ENCODE measurements around the gene ZNF462.

The ZNF462 gene

DNA sequence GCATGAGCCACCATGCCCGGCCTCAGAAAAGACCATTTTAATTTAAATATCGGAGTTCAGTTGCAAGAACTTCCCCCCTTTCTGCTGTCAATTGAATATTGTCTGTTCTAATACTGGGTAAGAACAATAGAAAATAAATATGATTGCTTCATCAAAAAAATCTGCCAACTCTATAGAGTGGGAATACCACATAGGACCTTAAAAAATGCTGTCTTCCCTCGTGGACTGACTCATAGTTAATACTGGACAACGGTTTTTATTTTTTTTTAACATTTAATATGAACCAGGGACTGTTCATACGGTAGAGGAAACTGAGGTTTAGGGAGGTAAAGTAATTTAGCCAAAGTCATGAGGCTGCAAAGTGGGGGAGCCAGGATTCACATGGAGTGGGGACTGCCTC is 9.7 kb downstream of the ZNF462 start:
- H3K27ac Mint-ChIP-seq, result no peak overlapping the region
- no peaks in the 10 kb centered on the region for H3K27me3 Mint-ChIP-seq
- no peak overlapping the region for H3K4me3 Mint-ChIP-seq
- peaks cover 2% of the 10 kb centered on the region for H3K9me3 Mint-ChIP-seq
- H3K4me1 Mint-ChIP-seq (ENCODE audit: low read depth), result no peaks in the 10 kb centered on the region
- H3K36me3 Mint-ChIP-seq (ENCODE audit: low read depth), result no peaks in the 10 kb centered on the region
- no peak for DNase-seq

DNA sequence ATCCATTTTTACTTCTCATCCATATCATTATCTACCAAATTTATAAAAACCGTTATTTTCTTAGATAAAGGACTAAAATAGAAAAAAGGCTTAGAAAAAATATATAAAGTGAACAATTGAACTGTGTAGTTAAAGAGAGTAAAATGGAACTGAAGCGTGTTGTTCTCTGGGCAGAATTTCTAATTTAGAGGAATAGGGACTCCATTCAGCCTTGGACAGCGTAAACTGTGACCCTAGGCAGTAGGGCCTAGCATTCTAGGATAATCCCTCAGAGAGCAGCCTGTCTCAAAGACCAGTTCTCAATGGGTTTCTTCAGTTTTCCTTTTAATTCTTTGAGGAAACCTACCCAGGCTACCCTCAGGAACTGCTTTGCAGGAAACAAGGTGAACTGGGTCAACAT is 11.1 kb downstream of the ZNF462 start:
- H3K4me3 Mint-ChIP-seq, result no peak overlapping the region
- no peak for DNase-seq
- no peaks in the 10 kb centered on the region for H3K27me3 Mint-ChIP-seq
- no peaks in the 10 kb centered on the region for H3K9me3 Mint-ChIP-seq
- no peak overlapping the region for H3K27ac Mint-ChIP-seq
- H3K36me3 Mint-ChIP-seq (ENCODE audit: low read depth), result no peaks in the 10 kb centered on the region
- no peaks in the 10 kb centered on the region for H3K4me1 Mint-ChIP-seq (ENCODE audit: low read depth)

DNA sequence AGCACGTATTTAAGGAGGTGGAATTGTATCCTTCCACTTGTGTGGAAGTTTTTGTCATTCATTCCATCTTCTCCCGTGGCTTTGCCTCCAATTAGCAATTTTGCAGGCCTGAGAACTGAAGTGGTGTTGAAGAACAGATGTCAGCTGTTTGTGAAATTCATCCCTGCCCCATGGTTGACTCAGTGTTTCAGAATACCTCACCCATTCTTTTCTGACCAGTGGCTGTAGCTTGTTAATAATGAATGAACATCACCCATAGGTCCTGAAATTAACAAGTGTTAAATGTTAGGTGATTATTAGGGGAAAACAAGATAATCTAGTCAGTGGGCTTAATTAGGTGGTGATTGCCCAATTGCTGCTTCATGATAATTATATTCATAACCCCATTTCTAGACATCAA is 11.7 kb downstream of the ZNF462 start:
- Mint-ChIP-seq H3K27me3 (no peaks in the 10 kb centered on the region), H3K36me3 (ENCODE audit: low read depth) (no peaks in the 10 kb centered on the region), H3K27ac (no peak overlapping the region), H3K9me3 (no peaks in the 10 kb centered on the region), H3K4me1 (ENCODE audit: low read depth) (no peaks in the 10 kb centered on the region), H3K4me3 (no peak overlapping the region)
- no peak for DNase-seq

DNA sequence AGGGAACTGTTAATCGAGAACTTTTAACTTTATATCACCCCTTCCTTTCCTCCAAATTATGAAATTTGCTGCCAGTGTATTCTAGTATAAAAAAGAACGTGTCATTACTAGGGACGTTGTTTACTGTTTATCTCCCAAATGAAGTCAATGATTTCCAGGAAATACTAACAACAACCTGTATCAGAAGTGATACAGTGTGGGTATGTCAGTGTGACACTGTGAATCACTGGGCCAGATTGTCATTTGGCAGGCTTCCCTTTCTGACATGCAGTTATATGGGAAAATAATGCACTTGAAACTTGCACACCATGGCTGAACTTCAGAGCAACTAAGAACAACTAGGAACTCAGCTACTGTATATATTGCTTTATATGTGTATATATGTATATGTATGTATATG is 12.6 kb downstream of the ZNF462 start:
- no peak for DNase-seq
- H3K4me1 Mint-ChIP-seq (ENCODE audit: low read depth), result no peaks in the 10 kb centered on the region
- no peaks in the 10 kb centered on the region for H3K27me3 Mint-ChIP-seq
- no peak overlapping the region for H3K27ac Mint-ChIP-seq
- H3K36me3 Mint-ChIP-seq (ENCODE audit: low read depth), result no peaks in the 10 kb centered on the region
- H3K9me3 Mint-ChIP-seq, result no peaks in the 10 kb centered on the region
- H3K4me3 Mint-ChIP-seq, result no peak overlapping the region

DNA sequence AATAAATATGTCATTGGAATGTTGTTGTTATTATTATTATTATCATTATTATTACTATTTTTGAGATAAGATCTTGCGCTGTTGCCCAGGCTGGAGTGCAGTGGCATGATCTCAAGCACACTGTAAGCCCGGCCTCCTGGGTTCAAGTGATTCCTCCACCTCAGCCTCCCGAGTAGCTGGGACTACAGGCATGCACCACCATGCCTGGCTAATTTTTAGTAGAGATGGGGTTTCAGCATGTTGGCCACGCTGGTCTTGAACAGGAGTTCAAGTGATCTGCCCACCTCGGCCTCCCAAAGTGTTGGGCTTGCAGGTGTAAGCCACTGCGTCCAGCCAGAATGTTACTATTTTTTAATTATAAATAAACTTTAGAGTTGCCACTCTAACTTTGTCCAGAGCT is 14.4 kb downstream of the ZNF462 start:
- no peak overlapping the region for H3K27ac Mint-ChIP-seq
- H3K36me3 Mint-ChIP-seq (ENCODE audit: low read depth), result no peaks in the 10 kb centered on the region
- no peaks in the 10 kb centered on the region for H3K9me3 Mint-ChIP-seq
- no peaks in the 10 kb centered on the region for H3K27me3 Mint-ChIP-seq
- no peak for DNase-seq
- no peak overlapping the region for H3K4me3 Mint-ChIP-seq
- no peaks in the 10 kb centered on the region for H3K4me1 Mint-ChIP-seq (ENCODE audit: low read depth)

DNA sequence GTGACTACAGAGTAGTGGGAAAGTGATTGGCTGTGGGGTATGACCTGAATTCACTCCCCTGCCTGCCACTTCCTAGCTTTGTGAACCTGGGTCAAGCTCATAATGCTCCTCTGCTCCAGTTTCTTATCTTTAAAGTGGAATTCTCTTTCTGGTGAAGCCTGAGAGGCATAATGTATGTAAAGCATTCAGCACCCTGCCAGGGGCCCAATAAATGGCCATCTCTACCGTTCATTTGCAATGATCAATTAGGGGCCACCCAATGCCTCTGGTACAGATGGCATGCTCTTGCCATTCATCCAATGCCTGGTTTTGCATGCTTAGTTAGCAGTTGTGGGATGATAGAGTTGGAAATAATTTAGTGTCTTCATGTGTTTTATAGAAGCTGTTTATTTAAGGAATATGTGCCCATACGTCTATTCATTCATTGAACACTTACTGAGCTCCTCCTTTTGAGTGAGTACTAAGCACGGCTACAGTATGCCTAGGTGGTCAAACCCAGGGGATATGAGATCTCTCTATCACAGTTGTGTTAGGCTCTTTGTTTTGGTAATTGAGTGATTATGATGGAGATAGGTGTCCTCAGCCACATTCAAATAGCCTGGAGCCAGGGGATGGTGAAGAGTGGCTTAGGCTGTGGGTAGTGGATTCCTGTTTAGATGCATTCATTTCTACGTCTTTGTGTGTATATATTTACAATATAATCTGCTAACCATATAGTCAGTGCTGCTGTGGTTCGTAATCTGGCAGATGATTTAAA is 15.3 kb downstream of the ZNF462 start:
- no peaks in the 10 kb centered on the region for H3K4me1 Mint-ChIP-seq (ENCODE audit: low read depth)
- H3K4me3 Mint-ChIP-seq, result no peak overlapping the region
- H3K27ac Mint-ChIP-seq, result no peak overlapping the region
- no peaks in the 10 kb centered on the region for H3K36me3 Mint-ChIP-seq (ENCODE audit: low read depth)
- no peaks in the 10 kb centered on the region for H3K27me3 Mint-ChIP-seq
- no peaks in the 10 kb centered on the region for H3K9me3 Mint-ChIP-seq
- DNase-seq, result no peak

DNA sequence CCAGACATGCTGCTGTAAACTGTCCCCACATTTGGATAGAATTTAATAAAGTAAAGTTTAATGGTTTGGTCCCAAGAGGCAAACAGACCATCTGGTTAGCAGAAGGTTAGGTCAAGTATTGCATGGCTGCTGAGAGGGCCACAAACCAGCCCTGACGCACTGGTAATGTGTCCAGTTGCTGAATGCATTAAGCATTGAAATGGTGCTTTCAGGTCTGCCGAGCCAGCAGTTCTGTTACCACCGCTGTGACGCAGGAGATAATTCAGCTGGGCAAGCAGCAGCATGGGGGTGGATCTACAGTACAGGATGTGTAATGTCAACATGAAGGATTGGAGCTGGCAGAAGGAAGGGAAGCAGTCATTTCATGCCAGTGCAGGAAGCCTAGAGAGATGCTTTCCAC is 16.0 kb downstream of the ZNF462 start:
- H3K36me3 Mint-ChIP-seq (ENCODE audit: low read depth), result no peaks in the 10 kb centered on the region
- no peaks in the 10 kb centered on the region for H3K4me1 Mint-ChIP-seq (ENCODE audit: low read depth)
- no peak overlapping the region for H3K27ac Mint-ChIP-seq
- H3K9me3 Mint-ChIP-seq, result no peaks in the 10 kb centered on the region
- no peak overlapping the region for H3K4me3 Mint-ChIP-seq
- no peaks in the 10 kb centered on the region for H3K27me3 Mint-ChIP-seq
- DNase-seq, result no peak

DNA sequence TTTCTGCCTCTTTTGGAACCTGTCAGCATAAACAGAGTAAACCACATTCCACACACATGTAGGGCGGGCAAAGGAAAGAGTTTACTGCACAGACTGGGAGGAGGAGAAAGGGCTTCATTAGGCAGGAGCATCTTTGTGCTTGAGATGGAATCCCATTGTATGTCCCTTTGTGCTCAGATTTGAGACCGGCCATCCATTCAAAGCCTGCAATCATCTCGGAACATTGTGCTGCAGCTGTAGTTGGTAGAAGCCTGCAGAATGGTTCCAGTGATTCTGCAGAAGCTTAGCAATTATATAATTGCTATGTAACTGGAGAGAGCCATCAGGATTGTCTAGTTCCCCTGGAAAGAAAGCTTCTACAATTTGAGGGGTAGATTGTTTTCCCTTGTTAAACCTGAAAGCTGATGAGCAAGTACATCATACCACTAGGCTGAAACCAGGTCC is 16.5 kb downstream of the ZNF462 start:
- Mint-ChIP-seq H3K27ac (no peak overlapping the region), H3K4me1 (ENCODE audit: low read depth) (no peaks in the 10 kb centered on the region), H3K9me3 (no peaks in the 10 kb centered on the region), H3K27me3 (no peaks in the 10 kb centered on the region), H3K4me3 (no peak overlapping the region), H3K36me3 (ENCODE audit: low read depth) (no peaks in the 10 kb centered on the region)
- no peak for DNase-seq

DNA sequence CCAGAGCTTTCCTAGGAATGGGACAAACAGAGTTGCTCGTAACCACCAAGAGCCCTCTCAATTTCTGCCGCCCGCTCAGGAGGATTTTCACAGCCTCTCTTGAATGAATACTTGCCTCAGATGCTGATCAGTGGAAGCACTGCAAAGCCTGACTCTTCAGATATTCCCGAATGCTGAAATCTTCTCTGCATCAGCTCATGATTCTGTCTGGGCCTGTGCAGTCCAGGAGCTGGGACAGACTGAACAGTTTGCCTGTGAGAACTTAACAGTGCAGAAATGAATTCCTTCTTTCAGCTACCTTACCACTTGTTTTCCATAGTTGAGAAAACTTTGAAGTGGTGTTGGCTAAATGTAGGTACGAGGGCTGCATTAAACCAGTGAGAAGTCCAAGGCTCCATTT is 17.1 kb downstream of the ZNF462 start:
- no peak for DNase-seq
- Mint-ChIP-seq H3K4me1 (ENCODE audit: low read depth) (no peaks in the 10 kb centered on the region), H3K27ac (no peak overlapping the region), H3K9me3 (no peaks in the 10 kb centered on the region), H3K4me3 (no peak overlapping the region), H3K36me3 (ENCODE audit: low read depth) (no peaks in the 10 kb centered on the region), H3K27me3 (no peaks in the 10 kb centered on the region)

DNA sequence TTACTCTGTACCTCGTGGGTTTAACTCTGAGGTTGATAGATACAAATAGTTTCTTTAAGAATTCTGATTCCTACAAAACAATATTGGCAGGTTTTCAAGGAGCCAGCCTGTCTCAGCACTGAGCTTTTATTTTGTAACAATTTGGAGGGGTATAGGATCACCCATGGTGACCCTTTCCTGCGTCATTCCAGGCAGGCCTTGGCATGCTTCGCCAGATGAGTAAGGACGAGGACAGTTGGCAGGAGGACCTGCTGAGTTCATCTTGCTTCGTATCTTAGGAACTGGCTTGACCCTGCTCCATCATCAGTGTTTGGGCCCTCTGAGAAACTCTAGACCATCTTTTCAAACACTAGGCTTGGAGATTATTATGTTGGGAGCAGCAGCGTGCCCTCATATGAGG is 17.9 kb downstream of the ZNF462 start:
- H3K9me3 Mint-ChIP-seq, result no peaks in the 10 kb centered on the region
- H3K4me3 Mint-ChIP-seq, result no peak overlapping the region
- no peak for DNase-seq
- no peaks in the 10 kb centered on the region for H3K27me3 Mint-ChIP-seq
- no peaks in the 10 kb centered on the region for H3K4me1 Mint-ChIP-seq (ENCODE audit: low read depth)
- no peaks in the 10 kb centered on the region for H3K36me3 Mint-ChIP-seq (ENCODE audit: low read depth)
- H3K27ac Mint-ChIP-seq, result no peak overlapping the region

DNA sequence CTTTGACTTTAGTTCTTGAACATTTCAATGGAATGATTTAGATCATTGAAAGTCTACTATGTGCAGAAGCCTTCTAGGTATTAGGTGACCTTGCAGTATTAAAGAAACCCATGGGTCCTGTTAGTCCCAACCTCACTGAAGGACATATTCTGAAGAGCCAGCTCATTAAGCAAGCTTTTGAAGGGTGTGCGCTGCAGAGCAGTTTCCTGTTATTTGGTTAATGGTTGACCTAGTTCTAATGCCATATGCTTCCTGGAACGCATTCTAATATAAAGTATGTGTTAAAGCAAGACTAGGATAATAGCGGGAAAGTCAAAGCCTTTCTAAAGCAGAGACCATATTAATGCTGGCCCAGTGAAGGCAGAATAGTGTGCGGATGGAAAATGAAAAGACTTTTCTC is 20.1 kb downstream of the ZNF462 start:
- H3K4me3 Mint-ChIP-seq, result no peak overlapping the region

DNA sequence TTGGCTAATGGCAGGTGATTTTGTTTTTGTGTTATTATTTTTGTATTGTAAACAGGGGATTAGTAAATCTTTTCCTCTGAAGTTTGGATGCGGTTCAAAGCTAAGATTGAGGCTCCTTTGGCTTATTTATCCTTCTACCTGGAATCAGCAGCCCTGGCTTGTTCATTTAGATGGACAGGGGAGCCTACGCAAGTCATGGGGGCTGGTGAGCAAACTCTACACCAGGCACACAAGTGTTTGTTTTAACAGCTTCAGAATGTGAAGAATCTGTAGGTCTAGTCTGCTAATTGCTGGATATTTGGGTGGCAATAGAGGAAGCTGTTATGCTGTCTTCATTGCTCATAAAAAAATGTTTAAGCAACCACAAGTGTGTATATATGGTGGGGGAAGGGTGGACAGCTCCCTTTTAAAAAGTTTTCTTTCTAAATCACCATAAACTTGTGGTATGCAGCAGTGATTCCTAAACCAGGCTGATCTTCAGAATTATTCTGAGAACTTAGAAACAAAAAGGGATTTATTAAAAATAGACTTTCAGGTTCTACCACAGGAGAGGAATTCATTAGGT is 20.7 kb downstream of the ZNF462 start:
- no peaks in the 10 kb centered on the region for H3K27me3 Mint-ChIP-seq
- H3K4me1 Mint-ChIP-seq (ENCODE audit: low read depth), result no peaks in the 10 kb centered on the region
- H3K27ac Mint-ChIP-seq, result no peak overlapping the region
- no peak for DNase-seq
- H3K36me3 Mint-ChIP-seq (ENCODE audit: low read depth), result no peaks in the 10 kb centered on the region
- no peak overlapping the region for H3K4me3 Mint-ChIP-seq
- no peaks in the 10 kb centered on the region for H3K9me3 Mint-ChIP-seq

More for the DNA sequence above, 20.1 kb downstream of the ZNF462 start:
- no peak overlapping the region for H3K27ac Mint-ChIP-seq
- no peaks in the 10 kb centered on the region for H3K27me3 Mint-ChIP-seq
- DNase-seq, result no peak
- no peaks in the 10 kb centered on the region for H3K36me3 Mint-ChIP-seq (ENCODE audit: low read depth)
- H3K4me1 Mint-ChIP-seq (ENCODE audit: low read depth), result no peaks in the 10 kb centered on the region
- H3K9me3 Mint-ChIP-seq, result no peaks in the 10 kb centered on the region

DNA sequence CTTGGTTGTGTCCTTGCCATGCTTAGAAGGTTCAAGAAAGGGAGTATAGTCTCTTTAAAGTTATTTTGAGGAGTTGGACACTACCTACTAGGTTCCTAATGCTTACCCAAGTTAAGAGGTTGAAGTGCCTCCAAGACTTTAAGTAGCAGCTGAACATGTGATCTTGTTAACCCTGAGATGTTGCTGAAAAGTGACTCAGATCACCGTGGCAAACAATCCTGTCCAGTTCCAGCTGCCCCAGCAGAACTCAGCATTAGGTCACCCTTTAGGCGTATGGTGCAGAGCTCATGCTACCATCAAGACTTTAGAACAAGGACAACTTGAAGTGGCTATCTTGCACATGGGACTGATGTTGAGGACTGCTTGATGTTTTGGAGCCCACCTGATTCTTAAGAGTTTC is 22.5 kb downstream of the ZNF462 start:
- Mint-ChIP-seq H3K36me3 (ENCODE audit: low read depth) (no peaks in the 10 kb centered on the region), H3K27me3 (no peaks in the 10 kb centered on the region), H3K4me1 (ENCODE audit: low read depth) (no peaks in the 10 kb centered on the region), H3K27ac (no peak overlapping the region), H3K9me3 (no peaks in the 10 kb centered on the region), H3K4me3 (no peak overlapping the region)
- no peak for DNase-seq

DNA sequence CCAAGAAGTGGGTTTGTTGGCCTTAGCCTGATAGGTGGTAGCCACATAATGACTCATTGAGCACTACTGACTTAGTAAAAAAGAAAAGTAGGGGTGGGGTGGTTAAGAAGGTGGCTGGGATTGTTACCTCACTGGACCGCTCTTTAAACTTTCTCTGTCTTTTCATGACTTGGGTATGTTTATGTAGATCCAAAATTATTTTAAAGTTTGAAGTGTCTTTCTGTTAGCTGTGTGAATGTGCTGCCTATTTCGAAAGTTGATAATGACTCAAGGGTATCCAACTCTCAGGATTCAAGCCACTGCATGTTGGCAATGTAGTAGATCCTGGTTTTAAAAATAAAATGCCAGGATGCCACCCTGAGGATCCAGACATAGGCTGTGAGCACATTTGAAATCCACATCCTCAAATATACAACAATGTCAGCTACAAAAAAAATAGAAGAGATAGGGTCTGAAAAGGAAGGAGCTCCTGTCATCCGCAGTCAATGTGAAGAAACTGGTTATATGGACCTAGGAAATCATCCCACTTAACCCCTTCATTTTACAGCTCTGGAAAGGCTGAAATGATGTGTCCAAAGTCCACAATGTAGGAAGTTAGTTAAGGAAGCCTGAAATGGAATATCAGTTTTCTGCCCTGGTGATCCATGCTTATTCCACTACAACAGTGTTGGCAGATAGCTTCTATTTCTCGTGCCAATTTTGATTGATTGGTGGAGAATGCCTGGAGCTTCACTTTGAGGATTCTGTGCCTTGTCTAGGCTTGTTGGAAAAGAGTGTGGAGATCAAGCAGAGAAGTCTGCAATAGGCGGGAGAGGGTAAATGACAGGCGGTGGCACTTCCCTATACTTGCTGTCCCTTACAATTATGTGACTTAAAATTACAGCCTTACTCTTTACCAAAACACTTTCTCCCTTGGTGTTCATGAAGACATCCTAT is 23.4 kb downstream of the ZNF462 start:
- no peaks in the 10 kb centered on the region for H3K36me3 Mint-ChIP-seq (ENCODE audit: low read depth)
- no peaks in the 10 kb centered on the region for H3K4me1 Mint-ChIP-seq (ENCODE audit: low read depth)
- no peaks in the 10 kb centered on the region for H3K27me3 Mint-ChIP-seq
- H3K9me3 Mint-ChIP-seq, result no peaks in the 10 kb centered on the region
- H3K27ac Mint-ChIP-seq, result no peak overlapping the region
- no peak overlapping the region for H3K4me3 Mint-ChIP-seq
- no peak for DNase-seq

DNA sequence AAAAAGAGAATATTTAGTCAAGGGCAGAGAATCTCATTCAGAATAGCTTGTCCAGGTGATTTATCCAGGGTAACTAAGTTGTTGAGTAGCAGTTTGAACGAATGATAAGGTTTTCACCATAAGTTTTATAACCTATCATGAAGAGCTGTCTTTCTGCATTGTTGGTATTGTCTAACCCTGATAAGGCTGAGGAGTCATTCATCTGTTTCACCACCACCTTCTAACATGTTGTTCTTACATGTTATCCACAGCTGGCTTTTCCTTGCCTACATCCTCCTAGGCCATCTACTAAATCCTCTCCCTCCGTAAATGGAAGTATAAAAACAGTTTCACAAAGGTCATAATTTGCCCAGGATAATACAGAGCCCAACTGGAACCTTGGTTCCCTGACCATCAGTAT is 24.1 kb downstream of the ZNF462 start:
- no peaks in the 10 kb centered on the region for H3K36me3 Mint-ChIP-seq (ENCODE audit: low read depth)
- DNase-seq, result no peak
- H3K9me3 Mint-ChIP-seq, result no peaks in the 10 kb centered on the region
- no peaks in the 10 kb centered on the region for H3K4me1 Mint-ChIP-seq (ENCODE audit: low read depth)
- no peak overlapping the region for H3K4me3 Mint-ChIP-seq
- H3K27me3 Mint-ChIP-seq, result no peaks in the 10 kb centered on the region
- no peak overlapping the region for H3K27ac Mint-ChIP-seq
